ENCODE results near the gene GCNT1.
A peak's percentile ranks its signal among the peaks of the same experiment; 100 is the strongest.
"Not testable (repeated sequence)": the region's sequence is repeated elsewhere in the genome, so short reads cannot be mapped to it uniquely, and the experiment has no call there.

GCNT1 gene

DNA sequence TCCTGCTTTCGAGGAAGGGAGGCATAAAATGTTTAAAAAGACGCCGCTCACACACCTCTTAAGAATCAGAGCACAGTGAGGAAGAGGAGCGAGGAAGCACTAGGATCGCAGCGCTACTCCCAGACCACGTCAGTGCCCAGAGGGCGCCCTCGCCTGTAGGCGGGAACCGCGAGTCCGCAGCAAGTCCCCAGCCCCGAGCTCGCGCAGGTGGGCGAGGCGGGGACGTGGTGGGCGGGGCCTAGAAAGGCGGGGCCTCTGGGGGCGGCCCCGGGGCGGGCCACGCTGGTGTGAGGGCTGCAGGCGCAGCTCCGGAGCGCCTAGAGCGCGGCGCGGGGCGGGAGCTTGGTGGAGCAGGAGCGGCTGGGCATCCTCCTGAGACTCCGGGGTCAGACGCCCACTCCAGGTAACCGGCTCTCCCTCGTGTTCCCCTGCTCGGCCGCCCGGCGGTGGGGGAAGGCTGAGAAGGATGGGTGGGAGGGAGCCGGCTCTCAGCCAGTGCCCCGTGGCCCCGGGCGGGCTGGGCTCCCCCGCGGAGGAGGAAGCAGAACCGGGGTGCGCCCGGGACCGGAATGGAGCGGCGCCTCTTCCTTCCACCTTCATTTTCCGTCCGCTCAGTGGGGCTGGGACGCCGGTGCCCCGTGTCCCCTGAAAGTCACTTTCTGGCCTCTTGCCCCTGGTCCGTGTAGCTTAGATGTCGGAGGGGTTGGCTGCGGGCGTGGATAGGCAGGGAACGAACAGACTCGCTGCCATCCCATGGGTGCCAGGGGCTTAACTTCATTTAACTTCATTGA lies at the start of gene GCNT1:
TSS of gene GCNT1 (plus strand) at position 280 of the 791 bp plus-strand sequence. CDS start 43,200 bp downstream, outside the sequence.
- peak; percentile 89 for DNase-seq

GRCh38 chr9:76412638-76413037 lies 46.3 kb upstream of the GCNT1 start:
- no peak for DNase-seq

- DNase-seq = no peak
These were observed 45.3 kb upstream of the GCNT1 start for GRCh38 chr9:76413658-76414057.

- no peak for DNase-seq
These were observed 44.3 kb upstream of the GCNT1 start for GRCh38 chr9:76414661-76415060.

- DNase-seq = no peak
These were observed 43.8 kb upstream of the GCNT1 start for GRCh38 chr9:76415154-76415553.

DNA sequence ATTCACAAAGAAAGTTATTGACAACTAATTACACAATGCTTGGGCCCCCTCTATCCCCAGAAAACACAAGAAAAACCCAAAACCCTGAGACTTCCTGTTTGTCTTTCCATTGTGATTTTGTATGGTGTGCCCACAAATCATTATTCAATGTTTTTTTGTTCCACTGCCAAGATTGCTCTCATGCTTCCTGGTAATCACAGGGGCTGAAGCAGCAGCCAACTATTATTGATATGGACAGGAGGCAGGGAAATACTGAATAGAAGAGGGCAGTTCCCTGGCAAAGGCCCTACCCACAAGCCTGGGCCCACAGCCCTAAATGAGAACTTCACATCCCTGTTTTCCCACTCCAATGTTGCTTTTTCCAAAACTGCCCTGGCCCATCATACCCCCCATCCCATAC lies 43.3 kb upstream of the GCNT1 start:
- DNase-seq = no peak

GRCh38 chr9:76417394-76417793 lies 41.6 kb upstream of the GCNT1 start:
- DNase-seq = no peak

DNA sequence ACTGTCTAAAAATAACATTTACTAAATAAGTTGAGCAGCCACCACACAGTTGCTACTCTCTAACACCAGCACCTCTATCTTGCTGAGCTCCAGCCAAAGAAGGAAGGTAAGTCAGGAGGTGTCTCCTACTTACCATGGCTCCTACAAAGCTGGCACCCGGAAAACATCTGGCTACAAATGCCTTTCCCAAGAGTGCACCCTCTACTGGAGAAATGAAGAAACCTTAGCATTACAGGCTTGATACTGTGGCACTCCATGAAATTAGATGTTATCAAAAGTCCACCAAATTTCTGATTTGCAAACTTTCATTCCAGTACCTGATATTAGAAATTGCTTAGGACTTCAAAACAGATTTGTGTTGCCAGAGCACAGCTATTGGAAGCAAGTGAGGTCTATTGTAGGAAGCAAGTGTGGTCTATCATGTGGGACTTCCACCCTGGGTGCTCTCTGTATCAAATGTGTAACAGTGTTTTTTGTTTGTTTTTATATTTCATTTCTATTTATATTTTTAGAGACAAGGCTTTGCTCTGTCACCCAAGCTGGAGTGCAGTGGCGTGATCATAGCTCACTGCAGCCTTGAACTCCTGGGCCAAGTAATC lies 39.1 kb upstream of the GCNT1 start:
- DNase-seq = no peak

DNA sequence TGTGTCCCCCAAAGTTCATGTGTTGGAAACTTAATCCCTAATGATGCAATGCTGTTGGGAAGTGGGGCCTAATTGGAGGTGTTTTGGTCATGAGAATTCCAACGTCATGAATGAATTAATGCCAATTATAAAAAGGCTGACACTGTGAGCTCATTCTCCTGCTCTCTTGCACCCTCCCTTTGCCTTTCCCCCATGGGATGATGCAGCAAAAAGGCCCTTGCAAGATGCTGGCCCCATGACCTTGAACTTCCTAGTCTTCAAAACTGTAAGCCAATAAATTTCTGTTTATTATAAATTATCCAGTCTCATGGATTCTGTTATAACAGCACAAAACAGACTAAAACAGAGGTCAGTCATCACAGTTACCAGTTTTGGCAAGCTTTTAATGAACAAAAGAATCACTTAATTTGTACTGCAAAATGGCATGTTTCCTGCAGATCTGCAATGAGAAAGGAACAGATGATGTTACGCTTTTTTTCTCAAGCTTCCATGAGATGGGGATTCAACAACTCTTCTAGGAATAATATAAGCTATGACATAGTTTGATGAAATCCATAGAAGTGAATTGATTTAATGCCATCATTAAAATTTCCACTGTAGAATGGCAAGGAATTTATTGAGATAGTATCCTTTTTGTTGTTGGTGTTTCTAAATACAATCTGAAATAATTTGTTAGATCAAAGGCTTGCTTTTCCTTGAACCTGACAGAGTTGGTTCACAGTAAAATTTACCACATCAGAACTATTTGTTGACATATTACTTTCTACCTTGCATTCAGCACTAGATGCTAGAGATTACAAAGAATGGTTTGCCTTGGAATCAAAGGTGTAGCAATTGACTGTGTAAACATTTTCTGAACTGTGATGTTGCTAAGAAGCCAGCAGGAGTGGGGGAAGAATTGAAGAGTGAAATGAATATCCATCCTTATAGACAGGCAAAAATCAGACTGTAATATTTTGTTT lies 35.5 kb upstream of the GCNT1 start:
- no peak for DNase-seq

DNA sequence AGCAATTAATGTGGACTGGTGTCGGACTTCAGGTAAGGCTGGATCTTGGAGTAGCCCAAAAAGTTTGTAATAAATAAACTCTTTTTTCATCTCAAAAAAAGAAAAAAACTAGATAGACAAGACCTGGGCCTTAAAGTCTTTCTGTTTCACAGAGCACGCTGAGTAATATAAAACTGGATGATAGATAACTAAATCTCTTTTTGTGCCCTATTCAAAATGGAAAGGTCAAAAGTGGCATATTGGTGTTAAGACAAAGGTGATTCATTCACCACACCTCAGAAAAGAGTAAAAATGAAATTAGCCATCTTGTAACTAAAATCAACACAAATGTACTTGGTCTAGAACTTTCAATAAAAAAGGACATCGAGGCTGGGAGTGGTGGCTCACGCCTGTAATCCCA lies 34.5 kb upstream of the GCNT1 start:
- DNase-seq = no peak

GRCh38 chr9:76425677-76426453 lies 33.1 kb upstream of the GCNT1 start:
- no peak for DNase-seq

DNA sequence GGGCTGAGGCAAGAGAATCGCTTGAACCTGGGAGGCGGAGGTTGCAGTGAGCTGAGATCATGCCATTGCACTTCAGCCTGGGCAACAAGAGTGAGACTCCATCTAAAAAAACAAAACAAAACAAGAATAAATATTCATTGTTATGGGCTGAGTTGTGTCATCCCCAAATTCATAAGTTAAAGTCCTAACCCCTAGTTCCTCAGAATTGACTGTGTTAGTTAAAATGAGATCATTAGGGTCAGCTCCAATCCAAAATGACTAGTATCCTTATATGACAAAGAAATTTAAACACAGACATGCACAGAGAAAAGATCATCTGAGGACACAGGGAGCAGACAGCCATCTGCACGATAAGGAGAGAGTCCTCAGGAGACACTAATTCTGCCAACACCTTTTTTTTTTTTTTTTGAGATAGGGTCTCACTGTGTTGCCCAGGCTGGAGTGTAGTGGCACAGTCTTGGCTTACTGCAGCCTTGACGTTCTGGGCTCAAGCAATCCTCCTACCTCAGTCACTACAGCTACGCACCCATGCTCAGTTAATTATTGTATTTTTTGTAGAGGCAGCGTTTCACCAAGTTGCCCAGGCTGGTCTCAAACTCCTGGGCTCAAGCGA lies 32.1 kb upstream of the GCNT1 start:
- no peak for DNase-seq

DNA sequence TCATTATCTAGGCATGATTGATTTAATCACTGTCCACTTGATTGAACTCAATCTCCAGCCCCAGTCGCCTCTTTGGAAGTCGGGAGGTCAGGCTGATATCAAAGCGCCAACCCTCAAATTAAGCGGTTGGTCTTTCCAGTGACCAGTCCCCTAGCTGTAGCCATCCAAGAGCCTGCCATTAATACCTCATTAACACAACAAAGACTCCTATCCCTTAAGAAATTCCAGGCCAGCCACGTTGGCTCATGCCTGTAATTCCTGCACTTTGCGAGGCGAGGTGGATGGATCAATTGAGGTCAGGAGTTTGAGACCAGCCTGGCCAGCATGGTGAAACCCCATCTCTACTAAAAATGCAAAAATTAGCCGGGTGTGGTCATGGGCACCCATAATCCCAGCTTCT lies 27.4 kb upstream of the GCNT1 start:
- no peak for DNase-seq

DNA sequence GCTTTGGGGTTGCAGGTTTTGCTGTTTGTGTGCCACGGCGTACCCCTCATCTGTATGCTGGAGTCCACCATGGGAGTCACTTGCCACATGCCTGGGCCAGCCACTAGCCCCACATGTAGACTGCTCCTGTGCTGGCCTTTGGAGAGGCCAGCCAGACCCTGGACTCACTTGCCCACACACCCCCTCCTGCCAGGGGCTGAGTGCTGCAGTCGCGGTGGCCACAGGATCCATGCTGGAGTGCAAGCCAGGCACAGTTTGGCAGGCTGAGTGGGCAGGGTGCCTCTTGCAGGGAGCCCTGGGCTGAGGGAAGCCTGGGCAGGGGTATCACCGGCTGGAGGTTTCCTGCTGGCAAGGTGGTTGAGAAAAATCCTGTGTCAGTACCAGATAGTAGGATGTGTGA lies 25.6 kb upstream of the GCNT1 start:
- DNase-seq = no peak

GRCh38 chr9:76433836-76434235 lies 25.1 kb upstream of the GCNT1 start:
- no peak for DNase-seq

- DNase-seq = not testable (repeated sequence)
These were observed 24.1 kb upstream of the GCNT1 start for GRCh38 chr9:76434897-76435296.

DNA sequence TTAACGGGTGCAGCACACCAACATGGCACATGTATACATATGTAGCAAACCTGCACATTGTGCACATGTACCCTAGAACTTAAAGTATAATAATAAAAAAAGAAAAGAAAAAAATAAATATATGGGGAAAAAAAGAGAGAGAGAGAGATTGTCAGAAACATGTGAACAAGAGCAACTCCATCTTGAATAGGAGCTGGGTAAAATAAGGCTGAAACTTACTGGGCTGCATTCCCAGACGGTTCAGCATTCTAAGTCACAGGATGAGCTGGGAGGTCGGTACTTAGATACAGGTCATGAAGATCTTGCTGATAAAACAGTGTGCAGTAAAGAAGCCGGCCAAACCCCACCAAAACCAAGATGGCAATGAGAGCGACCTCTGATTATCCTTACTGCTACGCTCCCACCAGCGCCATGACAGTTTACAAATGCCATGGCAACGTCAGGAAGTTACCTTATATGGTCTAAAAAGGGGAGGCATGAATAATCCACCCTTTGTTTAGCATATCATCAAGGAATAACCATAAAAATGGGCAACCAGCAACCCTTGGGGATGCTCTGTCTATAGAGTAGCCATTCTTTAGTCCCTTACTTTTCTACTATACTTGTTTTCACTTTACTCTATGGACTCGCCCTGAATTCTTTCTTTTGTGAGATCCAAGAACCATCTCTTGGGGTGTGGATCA lies 21.8 kb upstream of the GCNT1 start:
- not testable (repeated sequence) for DNase-seq

- no peak for DNase-seq
These were observed 20.0 kb upstream of the GCNT1 start for GRCh38 chr9:76438841-76439588.

DNA sequence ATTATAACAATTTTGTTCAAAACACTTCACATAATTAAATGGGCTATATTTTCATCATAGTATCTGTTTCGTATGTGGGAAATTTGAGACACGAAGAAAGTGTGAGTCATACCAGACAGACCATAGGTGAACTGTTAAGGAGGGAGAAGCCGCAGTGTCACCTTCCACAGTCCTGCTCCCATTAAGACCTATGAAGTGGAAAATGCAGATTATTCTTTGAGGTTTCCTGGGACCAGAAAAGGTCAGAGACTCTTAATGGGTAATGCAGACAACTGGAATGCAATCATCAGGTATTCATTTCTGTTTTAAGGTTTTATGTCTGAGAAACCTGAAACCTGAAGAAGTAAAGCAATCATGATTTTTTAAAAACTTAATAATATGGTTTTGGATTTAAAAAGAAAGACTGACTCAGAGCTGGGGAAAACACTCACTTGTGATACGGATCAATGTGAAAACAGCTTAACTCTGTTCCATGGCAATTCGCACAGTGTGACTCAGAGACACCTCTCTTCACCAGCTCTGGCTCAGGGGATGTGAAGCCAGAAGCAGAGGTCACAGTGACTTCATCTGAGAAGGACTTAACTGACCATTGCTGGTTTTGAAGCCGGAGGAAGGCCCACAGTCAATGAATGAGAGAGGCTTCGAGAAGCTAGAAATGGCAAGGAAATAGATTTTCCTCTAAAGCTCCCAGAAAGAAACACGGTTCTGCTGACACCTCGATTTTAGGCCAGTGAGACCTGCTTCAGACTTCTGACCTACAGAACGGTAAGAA lies 17.2 kb upstream of the GCNT1 start:
- DNase-seq = no peak

DNA sequence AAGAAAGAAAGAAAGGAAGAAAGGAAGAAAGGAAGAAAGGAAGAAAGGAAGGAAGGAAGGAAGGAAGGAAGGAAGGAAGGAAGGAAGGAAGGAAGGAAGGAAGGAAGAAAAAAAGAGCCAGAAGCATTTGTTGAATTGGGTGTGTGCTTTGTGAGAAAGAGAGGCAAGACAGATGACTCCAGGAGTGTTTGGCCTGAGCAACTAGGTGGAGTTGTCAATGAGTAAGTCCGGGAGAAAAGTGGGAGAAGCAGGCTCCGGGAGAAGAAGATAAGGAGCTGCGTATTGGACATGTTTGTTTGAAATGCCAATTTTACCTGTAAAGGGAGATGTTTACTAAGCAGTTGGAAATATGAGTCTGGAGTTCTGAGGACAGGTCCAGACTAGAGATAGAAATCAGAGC lies 15.1 kb upstream of the GCNT1 start:
- DNase-seq = no peak

Measured in right hindlimb (tissue), 1 donor.